Stimulated activated CD8-positive, alpha-beta memory T cell treated with anti-CD3 and anti-CD28 coated beads, Interleukin-2, amount 100 ng/mL, for 48 hours (primary cell): ENCODE data around the gene SYTL2.

Experiments
- DNase-seq, 2 donors: peaks; one replicate each; pipeline ENCODE4 v3.0.0-alpha.2; 2020; ENCODE audit warnings: low read depth in 2 of 2

The SYTL2 gene

GRCh38 chr11:85762226-85762625, 48.7 kb downstream of the SYTL2 start:
- DNase-seq = no peak

GRCh38 chr11:85759915-85760314, 51.0 kb downstream of the SYTL2 start:
- no peak for DNase-seq

- DNase-seq = no peak
Observed at GRCh38 chr11:85758480-85759039, 52.4 kb downstream of the SYTL2 start.

- DNase-seq = no peak
Observed at GRCh38 chr11:85758026-85758425, 52.9 kb downstream of the SYTL2 start.

GRCh38 chr11:85756401-85757200, 54.3 kb downstream of the SYTL2 start:
- DNase-seq = no peak

- DNase-seq = no peak
Observed at GRCh38 chr11:85755701-85756100, 55.2 kb downstream of the SYTL2 start.

- DNase-seq = no peak
Observed at GRCh38 chr11:85755285-85755684, 55.7 kb downstream of the SYTL2 start.

GRCh38 chr11:85752890-85753581, 57.9 kb downstream of the SYTL2 start:
- DNase-seq = peak; percentile 61 to 75

GRCh38 chr11:85752201-85752889, 58.6 kb downstream of the SYTL2 start:
- DNase-seq = no peak

- DNase-seq = no peak
Observed at GRCh38 chr11:85751724-85752123, 59.2 kb downstream of the SYTL2 start.

GRCh38 chr11:85750646-85751045, 60.3 kb downstream of the SYTL2 start:
- no peak for DNase-seq

- DNase-seq = no peak
Observed at GRCh38 chr11:85749884-85750283, 61.1 kb downstream of the SYTL2 start.

GRCh38 chr11:85749287-85749834, 61.6 kb downstream of the SYTL2 start:
- no peak for DNase-seq

- DNase-seq = no peak
Observed at GRCh38 chr11:85748455-85748891, 62.5 kb downstream of the SYTL2 start.

- no peak for DNase-seq
Observed at GRCh38 chr11:85746670-85747069, 64.3 kb downstream of the SYTL2 start.

GRCh38 chr11:85745626-85746025, 65.3 kb downstream of the SYTL2 start:
- no peak for DNase-seq

- DNase-seq = no peak
Observed at GRCh38 chr11:85742873-85743275, 68.1 kb downstream of the SYTL2 start.

GRCh38 chr11:85742348-85742747, 68.6 kb downstream of the SYTL2 start:
- DNase-seq = no peak

GRCh38 chr11:85740481-85741400, 70.2 kb downstream of the SYTL2 start:
- DNase-seq = no peak

GRCh38 chr11:85737738-85738137, 73.2 kb downstream of the SYTL2 start:
- no peak for DNase-seq
